T47D (cell line): ENCODE data around the gene MCUB.
"Not testable (repeated sequence)": the region's sequence is repeated elsewhere in the genome, so short reads cannot be mapped to it uniquely, and the experiment has no call there.

ENCODE experiments used
- DNase-seq, 2 experiments: peaks; one replicate each; pipeline versions ENCODE4 v3.0.0 to v3.0.0-alpha.2; 2011 to 2012; ENCODE audit warnings: low read depth in 1 of 2, low spot score in 1 of 2
- JUND ChIP-seq: IDR thresholded peaks from 2 replicates; pipeline ENCODE4 v1.6.1; 2012; ENCODE audit warnings: low read depth
- in situ Hi-C: cut with HindIII; loops from 2 replicates; pipeline ENCODE4 v1.10.0; 2016; ENCODE audit warnings: low sequenced_read_pairs, low pct_unique_long_range_greater_than_20kb

Gene MCUB

DNA sequence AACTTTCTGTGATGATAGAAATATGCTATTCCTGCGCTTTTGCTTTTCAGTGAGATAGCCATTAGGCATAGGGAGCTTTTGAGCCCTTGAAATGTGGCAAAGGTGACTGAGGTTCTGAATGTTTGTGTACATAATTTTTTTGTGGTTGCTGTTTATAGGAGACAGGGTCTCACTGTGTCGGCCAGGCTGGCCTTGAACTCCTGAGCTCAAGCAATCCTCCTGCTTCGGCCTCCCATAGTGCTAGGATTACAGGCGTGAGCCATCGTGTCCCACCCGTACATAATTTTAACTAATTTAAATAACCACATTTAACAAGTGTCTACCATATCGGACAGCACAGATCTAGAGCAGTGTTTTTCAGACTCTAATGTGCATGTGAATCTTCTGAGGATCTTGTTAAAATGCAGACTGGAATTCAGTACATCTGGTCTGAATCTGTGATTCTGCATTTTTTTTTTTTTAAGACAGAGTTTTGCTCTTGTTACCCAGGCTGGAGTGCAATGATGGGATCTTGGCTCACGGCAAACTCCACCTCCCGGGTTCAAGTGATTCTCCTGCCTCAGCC is 97.9 kb downstream of the MCUB start:
- no peak for DNase-seq
- TF ChIP-seq JUND = no peak
- in situ Hi-C loops = no loop called here

DNA sequence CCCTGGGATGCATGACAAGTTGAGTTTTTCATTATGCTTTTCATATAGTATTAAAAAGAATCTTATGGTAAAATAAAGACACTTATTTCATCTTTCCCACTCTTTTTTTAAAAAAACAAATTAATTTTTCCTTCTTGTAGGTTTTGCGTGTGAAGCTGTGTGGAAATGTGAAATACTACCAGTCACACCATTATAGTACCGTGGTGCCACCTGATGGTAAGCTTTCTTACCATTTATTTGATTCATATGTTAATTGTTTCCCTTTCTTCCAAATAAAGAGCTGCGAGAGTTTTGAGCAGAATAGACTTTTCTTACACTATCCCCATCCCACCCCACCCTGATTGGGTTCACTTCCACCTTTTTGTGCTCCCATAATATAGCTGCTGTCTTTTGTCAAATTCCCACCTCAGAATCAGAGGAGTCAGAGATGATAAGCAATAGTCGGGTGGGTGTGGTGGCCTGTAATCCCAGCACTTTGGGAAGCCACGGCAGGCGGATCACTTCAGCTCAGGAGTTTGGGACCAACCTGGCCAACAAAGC is 98.9 kb downstream of the MCUB start:
- no peak for TF ChIP-seq JUND
- in situ Hi-C loops = no loop called here
- DNase-seq = peak in 1 of 2 experiments; percentile 39

DNA sequence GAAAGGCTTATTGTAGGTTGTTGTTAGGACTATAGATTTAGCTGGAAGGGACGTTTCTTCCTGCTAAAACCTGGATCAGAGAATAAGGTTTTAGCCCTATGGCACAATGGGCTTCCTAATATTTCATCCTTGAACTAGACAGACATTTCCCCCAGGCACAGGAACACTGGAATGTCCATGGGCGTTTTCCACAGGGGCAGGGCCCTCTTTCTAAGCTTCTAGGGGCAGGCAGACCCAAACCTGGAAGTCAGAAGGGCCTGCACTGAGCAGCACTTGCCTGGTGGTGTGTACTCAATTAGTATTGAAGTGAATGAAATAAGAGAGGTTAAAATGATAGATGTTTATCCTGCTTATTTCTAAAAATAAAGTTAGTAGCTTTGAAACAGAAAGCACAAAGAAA is 102.1 kb downstream of the MCUB start:
- TF ChIP-seq JUND = no peak
- in situ Hi-C loops = no loop called here
- DNase-seq = no peak

DNA sequence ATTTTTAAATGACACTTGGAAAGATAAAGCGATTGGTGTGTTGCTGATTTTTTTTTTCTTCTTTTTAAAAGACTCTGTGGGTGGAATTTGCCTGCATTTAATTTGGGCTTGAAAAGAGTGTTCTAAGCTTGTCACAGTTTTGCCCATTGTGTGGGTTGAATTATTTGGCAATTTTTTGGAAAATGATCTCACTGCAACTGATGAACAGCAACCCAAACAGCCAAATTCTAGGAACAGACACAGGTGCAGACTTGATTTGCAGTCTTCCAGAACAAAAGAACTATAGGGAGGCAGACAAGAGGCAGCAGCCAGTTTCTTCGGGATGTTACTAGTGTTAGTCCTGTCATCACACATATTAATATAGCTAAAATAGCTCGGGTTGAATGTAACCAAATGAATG is 102.7 kb downstream of the MCUB start:
- DNase-seq = no peak
- TF ChIP-seq JUND = no peak
- in situ Hi-C loops = no loop called here

DNA sequence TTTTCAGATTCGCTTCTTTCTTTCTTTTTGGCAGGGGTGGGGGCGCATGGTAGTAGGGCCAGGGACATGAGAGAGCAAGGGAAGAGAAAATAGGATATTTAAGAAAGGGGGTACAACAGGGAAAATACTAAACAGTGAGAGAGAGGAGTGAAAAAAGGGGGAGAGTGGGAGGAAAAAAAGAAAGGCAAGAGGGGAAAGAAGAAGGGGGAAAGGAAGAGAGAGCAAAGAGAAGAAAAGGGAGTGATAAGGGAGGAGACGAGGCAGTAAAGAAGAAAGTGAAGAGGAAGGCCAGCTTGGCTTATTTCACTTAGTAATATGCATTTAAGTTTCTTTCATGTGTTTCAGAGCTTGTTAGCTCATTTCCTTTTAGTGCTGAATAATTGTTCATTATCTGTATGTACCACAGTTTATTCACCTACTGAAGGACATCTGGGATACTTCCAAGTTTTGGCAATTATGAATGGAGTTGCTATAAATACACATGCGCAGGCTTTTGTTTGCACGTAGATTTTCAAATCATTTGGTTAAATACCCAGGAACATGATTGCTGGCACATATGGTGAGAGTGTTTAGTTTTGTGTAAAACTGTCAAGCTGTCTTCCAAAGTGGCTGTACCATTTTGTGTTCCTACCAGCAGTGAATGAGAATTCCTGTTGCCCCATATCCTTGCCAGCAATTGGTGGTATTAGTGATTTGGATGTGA is 105.9 kb downstream of the MCUB start:
- no peak for DNase-seq
- no peak for TF ChIP-seq JUND
- in situ Hi-C loops = no loop called here

DNA sequence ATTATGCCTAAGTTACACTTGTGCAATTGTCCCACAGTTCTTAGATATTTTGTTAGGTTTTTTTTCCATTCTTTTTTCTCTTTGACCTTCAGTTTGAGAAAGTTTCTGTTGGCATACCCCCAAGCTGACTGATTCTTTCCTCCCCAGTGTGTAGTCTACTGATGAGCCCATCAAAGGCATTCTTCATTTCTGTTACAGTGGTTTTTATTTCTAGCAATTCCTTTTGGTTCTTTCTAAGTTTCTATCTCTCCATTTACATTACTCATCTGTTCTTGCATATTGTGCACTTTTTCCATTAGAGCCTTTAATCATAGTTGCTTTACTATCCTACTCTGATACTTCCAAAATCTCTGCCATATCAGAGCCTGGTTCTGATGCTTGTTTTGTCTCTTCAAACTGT is 111.3 kb downstream of the MCUB start:
- DNase-seq = no peak
- TF ChIP-seq JUND = no peak
- in situ Hi-C loops = no loop called here

DNA sequence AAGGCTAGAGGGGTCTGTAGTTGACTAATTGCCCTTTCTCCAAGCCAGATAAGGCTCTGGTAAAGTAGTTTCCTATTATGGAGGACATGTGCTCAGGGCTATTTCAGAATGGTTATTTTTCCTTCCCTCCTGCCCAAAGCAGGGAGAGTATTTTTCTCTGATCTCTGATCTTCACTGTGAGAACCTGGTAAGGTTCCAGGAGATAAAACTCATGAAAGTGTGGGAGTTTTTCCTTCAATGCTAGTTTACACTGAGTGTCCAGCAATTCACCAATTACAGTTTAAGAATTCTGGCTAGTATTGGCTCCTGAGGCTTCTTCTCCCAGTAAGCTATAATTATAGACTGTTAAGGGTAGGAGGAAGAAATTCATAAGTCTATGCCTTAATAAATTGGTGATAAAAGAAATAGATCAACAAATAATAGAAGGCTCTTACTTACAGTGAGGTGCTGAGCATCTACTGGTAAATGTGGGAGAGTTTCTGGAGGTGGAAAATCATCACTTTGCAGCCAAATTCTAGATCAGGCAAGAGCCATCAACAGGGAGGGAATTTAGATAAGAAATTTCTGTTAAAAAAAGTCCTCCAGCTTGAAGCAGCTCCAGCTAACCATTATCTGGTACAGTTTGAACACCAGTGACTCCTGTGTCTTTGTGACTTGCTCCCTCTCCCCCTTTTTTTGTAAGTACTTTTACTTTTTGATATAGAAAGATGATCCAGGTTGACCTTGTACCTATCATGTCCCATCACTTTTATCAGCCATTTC is 112.3 kb downstream of the MCUB start:
- TF ChIP-seq JUND = no peak
- DNase-seq = no peak
- in situ Hi-C loops = no loop called here

DNA sequence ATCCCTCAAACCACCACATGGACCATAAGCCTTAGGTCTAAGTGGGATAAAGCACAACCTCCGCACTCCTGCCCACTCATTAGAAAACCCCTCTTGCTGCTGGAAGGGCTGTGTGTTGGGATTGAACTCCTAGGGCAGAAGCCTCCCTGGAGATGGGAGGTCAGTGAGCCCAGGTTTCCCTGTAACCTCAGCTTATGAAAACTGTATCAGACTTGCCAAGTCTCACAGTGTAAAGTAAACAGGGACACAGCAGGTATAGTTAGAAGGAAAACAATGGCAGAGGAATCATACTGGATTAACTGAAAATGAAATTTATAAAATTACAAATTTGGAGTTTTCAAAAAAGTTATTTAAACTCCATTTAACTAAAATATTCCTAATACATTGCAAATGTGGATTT is 113.3 kb downstream of the MCUB start:
- in situ Hi-C loops = no loop called here
- TF ChIP-seq JUND = no peak
- no peak for DNase-seq

DNA sequence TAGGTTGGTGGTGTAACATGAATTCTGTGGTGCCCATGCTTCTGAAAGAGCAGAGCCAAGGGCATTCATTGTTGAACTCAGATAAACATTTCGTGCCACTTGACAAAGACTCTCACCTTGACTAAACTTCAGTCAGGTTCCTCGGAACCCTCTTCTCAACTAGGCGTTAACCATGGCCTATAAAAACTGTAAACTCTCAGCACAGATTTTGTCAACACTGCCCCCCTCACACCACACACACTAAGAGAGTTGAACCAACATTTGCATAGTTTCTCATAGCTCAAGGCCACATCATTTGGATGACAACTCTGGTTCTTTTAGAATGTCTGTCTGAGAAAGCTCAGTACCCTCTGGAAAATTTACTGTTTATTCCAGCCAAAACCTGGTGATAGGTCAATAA is 115.1 kb downstream of the MCUB start:
- no peak for DNase-seq
- no peak for TF ChIP-seq JUND
- in situ Hi-C loops = no loop called here

DNA sequence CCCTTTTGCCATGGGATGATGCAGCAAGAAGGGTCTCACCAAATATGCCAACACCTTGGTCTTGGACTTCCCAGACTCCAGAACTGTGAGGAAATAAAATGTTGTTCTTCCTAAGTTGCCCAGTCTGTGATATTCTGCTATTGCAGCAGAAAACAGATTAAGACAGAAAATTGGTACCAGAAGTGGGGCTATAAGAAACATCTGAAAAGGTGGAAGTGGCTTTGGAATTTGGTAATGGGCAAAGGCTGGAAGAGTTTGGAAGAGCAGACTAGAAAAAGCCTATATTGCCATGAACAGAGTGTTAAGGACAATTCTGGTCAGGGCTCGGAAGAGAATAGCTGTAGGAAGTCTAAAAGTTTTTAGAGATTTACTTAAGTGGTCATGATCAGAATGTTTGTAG is 115.8 kb downstream of the MCUB start:
- TF ChIP-seq JUND = no peak
- in situ Hi-C loops = no loop called here
- no peak for DNase-seq

DNA sequence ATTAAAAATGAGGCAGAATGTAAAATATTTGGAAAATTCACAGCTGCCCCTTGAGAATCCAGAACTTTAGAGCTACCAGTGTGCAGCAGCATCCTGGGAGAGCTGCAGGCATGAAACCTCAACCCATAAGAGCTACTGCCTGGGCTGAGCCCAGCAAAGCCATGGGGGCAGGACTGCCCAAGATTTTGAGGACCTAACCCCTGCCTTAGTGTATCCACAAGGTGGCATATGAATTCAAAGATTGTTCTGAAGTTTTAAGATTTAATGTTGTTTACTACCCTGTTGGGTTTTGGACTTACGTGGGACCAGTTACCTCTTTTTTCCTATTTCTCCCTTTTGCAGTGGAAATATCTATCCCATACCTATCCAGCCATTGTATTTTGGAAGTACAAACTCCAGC is 116.8 kb downstream of the MCUB start:
- peak in 1 of 2 experiments; percentile 12 for DNase-seq
- no peak for TF ChIP-seq JUND
- in situ Hi-C loops = no loop called here

DNA sequence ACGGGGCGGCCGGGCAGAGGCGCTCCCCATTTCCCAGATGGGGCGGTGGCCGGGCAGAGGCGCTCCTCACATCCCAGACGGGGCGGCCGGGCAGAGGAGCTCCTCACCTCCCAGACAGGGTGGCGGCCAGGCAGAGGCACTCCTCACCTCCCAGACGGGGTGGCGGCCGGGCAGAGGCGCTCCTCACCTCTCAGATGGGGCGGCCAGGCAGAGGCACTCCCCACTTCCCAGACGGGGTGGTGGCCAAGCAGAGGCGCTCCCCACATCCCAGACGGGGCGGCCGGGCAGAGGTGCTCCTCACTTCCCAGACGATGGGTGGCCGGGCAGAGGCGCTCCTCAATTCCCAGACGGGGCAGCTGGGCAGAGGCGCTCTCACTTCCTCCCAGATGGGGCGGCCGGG is 118.4 kb downstream of the MCUB start:
- in situ Hi-C loops = not testable (repeated sequence)

DNA sequence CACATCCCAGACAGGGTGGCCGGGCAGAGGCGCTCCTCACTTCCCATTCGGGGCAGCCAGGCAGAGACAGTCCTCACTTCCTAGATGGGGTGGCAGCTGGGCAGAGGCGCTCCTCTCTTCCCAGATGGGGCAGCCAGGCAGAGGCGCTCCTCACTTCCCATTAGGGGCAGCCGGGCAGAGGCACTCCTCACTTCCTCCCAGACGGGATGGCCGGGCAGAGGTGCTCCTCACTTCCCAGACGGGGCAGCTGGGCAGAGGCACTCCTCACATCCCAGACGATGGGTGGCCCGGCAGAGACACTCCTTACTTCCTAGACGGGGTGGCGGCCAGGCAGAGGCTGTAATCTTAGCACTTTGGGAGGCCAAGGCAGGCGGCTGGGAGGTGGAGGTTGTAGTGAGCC is 118.9 kb downstream of the MCUB start:
- DNase-seq, in situ Hi-C loops: not testable (repeated sequence)

More for the DNA sequence above, 118.4 kb downstream of the MCUB start:
- not testable (repeated sequence) for DNase-seq
